ENCODE measurements around the gene ABL1. TPM values are rescaled to one million over a fixed set of nuclear protein-coding genes. Genes with fewer than 3 reads are reported as not detected.

ABL1 gene
- total and polyA plus RNA-seq, 2 of the 13 experiments (the other 11 are each of a cell fraction or from before 2014, with no cell fraction given): 10.8 to 20.4 TPM

GRCh38 chr9:130824643-130825350 is 10.3 kb upstream of the ABL1 start:
- ATAC-seq (peak; percentile 64), DNase-seq (ENCODE audit: low spot score) (no peak), FAIRE-seq (no peak)
- no peaks in the 10 kb centered on the region for H3K27me3 ChIP-seq (ENCODE audit: control insufficient read depth in 1 of 2, insufficient read depth in 2 of 2, low read length in 2 of 2)
- no peaks in the 10 kb centered on the region for H3K36me3 ChIP-seq (replicated peaks in 1 of 2; ENCODE audit: control insufficient read depth in 1 of 2, insufficient read depth in 2 of 2, low read length in 2 of 2)
- ChIA-PET POLR2A (no interaction called here), CTCF (ENCODE audit: low intra/inter-chr PET ratio, low total read pairs) (no interaction called here)
- no peak overlapping the region for H3K9ac ChIP-seq (ENCODE audit: insufficient read depth, low read depth, low read length)
- H3K27ac ChIP-seq (ENCODE audit: extremely low read length, insufficient read depth, low read length): no peak overlapping the region
- H2AFZ ChIP-seq (ENCODE audit: low read length): no peak overlapping the region
- H4K20me1 ChIP-seq (ENCODE audit: insufficient read depth, low read length): no peaks in the 10 kb centered on the region
- peaks cover 9% of the 10 kb centered on the region for H3K9me3 ChIP-seq (ENCODE audit: low read length)
- peaks cover 19% of the 10 kb centered on the region for H3K4me1 ChIP-seq (ENCODE audit: insufficient read depth, low read length)
- WGBS (ENCODE audit: low lambda C conversion rate): 58% methylated on average over 4 of the region's 4 CpGs
- TF ChIP-seq SIX4 (CRISPR knock-in tag; IDR thresholded peaks at IDR 0.05) (0 out of 2 replicates have a peak, but pooled peaks have one; percentile 76), ZNF891 (CRISPR knock-in tag; IDR thresholded peaks at IDR 0.05) (no peak)
- in situ Hi-C loops (cut with HindIII; ENCODE audit: extremely low pct_ligation_motif_present, low pct_unique_long_range_greater_than_20kb): no loop called here
- intact Hi-C loops (cut with micrococcal nuclease; ENCODE audit: unreplicated experiment): no loop called here
- BruUV-seq (replicated peaks): no TSS peak
- H3K79me2 ChIP-seq (ENCODE audit: insufficient read depth, low read length): no peaks in the 10 kb centered on the region
- peak overlapping the region; percentile 37; the same call in 1 of the 2 replicates for H3K4me2 ChIP-seq (ENCODE audit: low read depth, low read length)
- H3K4me3 ChIP-seq (replicated peaks in 1 of 3; ENCODE audit: insufficient read depth in 1 of 3, low read depth in 2 of 3, low read length in 3 of 3): no peak overlapping the region

GRCh38 chr9:130825351-130825651 is 9.8 kb upstream of the ABL1 start:
- Histone ChIP-seq H3K79me2 (ENCODE audit: insufficient read depth, low read length) (no peaks in the 10 kb centered on the region), H3K27ac (ENCODE audit: extremely low read length, insufficient read depth, low read length) (no peak overlapping the region), H3K4me1 (ENCODE audit: insufficient read depth, low read length) (peaks cover 19% of the 10 kb centered on the region), H2AFZ (ENCODE audit: low read length) (no peak overlapping the region), H3K27me3 (ENCODE audit: control insufficient read depth in 1 of 2, insufficient read depth in 2 of 2, low read length in 2 of 2) (no peaks in the 10 kb centered on the region), H4K20me1 (ENCODE audit: insufficient read depth, low read length) (no peaks in the 10 kb centered on the region), H3K9me3 (ENCODE audit: low read length) (peaks cover 9% of the 10 kb centered on the region), H3K4me2 (ENCODE audit: low read depth, low read length) (peak overlapping the region; percentile 37), H3K36me3 (replicated peaks in 1 of 2; ENCODE audit: control insufficient read depth in 1 of 2, insufficient read depth in 2 of 2, low read length in 2 of 2) (no peaks in the 10 kb centered on the region), H3K9ac (ENCODE audit: insufficient read depth, low read depth, low read length) (no peak overlapping the region), H3K4me3 (replicated peaks in 1 of 3; ENCODE audit: insufficient read depth in 1 of 3, low read depth in 2 of 3, low read length in 3 of 3) (no peak overlapping the region)
- no peak for DNase-seq (ENCODE audit: low spot score)
- no peak for FAIRE-seq
- no TSS peak for BruUV-seq (replicated peaks)
- in situ Hi-C loops (cut with HindIII; ENCODE audit: extremely low pct_ligation_motif_present, low pct_unique_long_range_greater_than_20kb): no loop called here
- intact Hi-C loops (cut with micrococcal nuclease; ENCODE audit: unreplicated experiment): no loop called here
- POLR2A ChIA-PET: no interaction called here
- TF ChIP-seq RXRB (CRISPR knock-in tag; IDR thresholded peaks at IDR 0.05; ENCODE audit: borderline replicate concordance): no peak
- no peak for TF ChIP-seq NR0B2 (CRISPR knock-in tag; IDR thresholded peaks at IDR 0.05)
- TF ChIP-seq ZFX (CRISPR knock-in tag; IDR thresholded peaks at IDR 0.05; ENCODE audit: low read depth): no peak
- no peak for TF ChIP-seq ZFP62 (CRISPR knock-in tag; IDR thresholded peaks at IDR 0.05)
- no peak for TF ChIP-seq MYC (CRISPR knock-in tag; IDR thresholded peaks at IDR 0.05; ENCODE audit: borderline replicate concordance)
- no peak for TF ChIP-seq MTERF4 (CRISPR knock-in tag; IDR thresholded peaks at IDR 0.05)
- TF ChIP-seq ARID5B (CRISPR knock-in tag; IDR thresholded peaks at IDR 0.05): 0 out of 2 replicates have a peak, but pooled peaks have one; percentile 7
- peak; percentile 79; the same call in 1 of the 2 replicates for TF ChIP-seq SIX1 (CRISPR knock-in tag; IDR thresholded peaks at IDR 0.05; ENCODE audit: borderline replicate concordance)
- TF ChIP-seq ZNF652 (CRISPR knock-in tag; IDR thresholded peaks at IDR 0.05; ENCODE audit: borderline replicate concordance, low read depth): peak; percentile 91
- TF ChIP-seq ZNF841 (CRISPR knock-in tag; IDR thresholded peaks at IDR 0.05; ENCODE audit: borderline replicate concordance): no peak
- no peak for ATAC-seq
- CTCF ChIA-PET (ENCODE audit: low intra/inter-chr PET ratio, low total read pairs): no interaction called here

Data from HepG2 (cell line).